HPDE6-E6E7 (cell line): ENCODE data around the gene SDK1.
"Not testable (repeated sequence)": the region's sequence is repeated elsewhere in the genome, so short reads cannot be mapped to it uniquely, and the experiment has no call there.

Experiments
- DNase-seq: peaks from one replicate; pipeline ENCODE4 v3.0.0; 2011; ENCODE audit warnings: missing footprints; ENCODE audit errors: extremely low spot score

The SDK1 gene

GRCh38 chr7:3916146-3916545 lies 615.1 kb downstream of the SDK1 start:
- DNase-seq: no peak

GRCh38 chr7:3917436-3917835 lies 616.4 kb downstream of the SDK1 start:
- no peak for DNase-seq

GRCh38 chr7:3918576-3918975 lies 617.5 kb downstream of the SDK1 start:
- DNase-seq: no peak

- no peak for DNase-seq
Observed at GRCh38 chr7:3922175-3922635, 621.2 kb downstream of the SDK1 start.

GRCh38 chr7:3923307-3923918 lies 622.4 kb downstream of the SDK1 start:
- no peak for DNase-seq

- no peak for DNase-seq
Observed at GRCh38 chr7:3924277-3924676, 623.2 kb downstream of the SDK1 start.

GRCh38 chr7:3927446-3928110 lies 626.5 kb downstream of the SDK1 start:
- DNase-seq: no peak

GRCh38 chr7:3928727-3929515 lies 627.9 kb downstream of the SDK1 start:
- no peak for DNase-seq

- no peak for DNase-seq
Observed at GRCh38 chr7:3931843-3932242, 630.8 kb downstream of the SDK1 start.

- no peak for DNase-seq
Observed at GRCh38 chr7:3937146-3937545, 636.1 kb downstream of the SDK1 start.

GRCh38 chr7:3937605-3938004 lies 636.6 kb downstream of the SDK1 start:
- no peak for DNase-seq

- DNase-seq: not testable (repeated sequence)
Observed at GRCh38 chr7:3941706-3942105, 640.7 kb downstream of the SDK1 start.

- DNase-seq: no peak
Observed at GRCh38 chr7:3942276-3942675, 641.2 kb downstream of the SDK1 start.

- no peak for DNase-seq
Observed at GRCh38 chr7:3942816-3943745, 642.0 kb downstream of the SDK1 start.

GRCh38 chr7:3943779-3944520 lies 642.9 kb downstream of the SDK1 start:
- DNase-seq: no peak

GRCh38 chr7:3949242-3949640 lies 648.2 kb downstream of the SDK1 start:
- no peak for DNase-seq

GRCh38 chr7:3950249-3950648 lies 649.2 kb downstream of the SDK1 start:
- DNase-seq: no peak

GRCh38 chr7:3951316-3952055 lies 650.4 kb downstream of the SDK1 start:
- DNase-seq: no peak

- DNase-seq: no peak
Observed at GRCh38 chr7:3953133-3953532, 652.1 kb downstream of the SDK1 start.

GRCh38 chr7:3953946-3954345 lies 652.9 kb downstream of the SDK1 start:
- DNase-seq: no peak
